GM12801 (cell line): ENCODE data around the gene CLDN20.

Source experiments
- TF ChIP-seq, protein P1 (sequence below): IDR thresholded peaks from one replicate; pipeline ENCODE4 v1.5.1; 2011; ENCODE audit warnings: control low read depth; ENCODE audit not compliant: insufficient read length; ENCODE audit errors: extremely low read depth

Gene CLDN20

GRCh38 chr6:155315516-155315871 lies 51.7 kb downstream of the CLDN20 start:
- TF ChIP-seq, protein P1, sequence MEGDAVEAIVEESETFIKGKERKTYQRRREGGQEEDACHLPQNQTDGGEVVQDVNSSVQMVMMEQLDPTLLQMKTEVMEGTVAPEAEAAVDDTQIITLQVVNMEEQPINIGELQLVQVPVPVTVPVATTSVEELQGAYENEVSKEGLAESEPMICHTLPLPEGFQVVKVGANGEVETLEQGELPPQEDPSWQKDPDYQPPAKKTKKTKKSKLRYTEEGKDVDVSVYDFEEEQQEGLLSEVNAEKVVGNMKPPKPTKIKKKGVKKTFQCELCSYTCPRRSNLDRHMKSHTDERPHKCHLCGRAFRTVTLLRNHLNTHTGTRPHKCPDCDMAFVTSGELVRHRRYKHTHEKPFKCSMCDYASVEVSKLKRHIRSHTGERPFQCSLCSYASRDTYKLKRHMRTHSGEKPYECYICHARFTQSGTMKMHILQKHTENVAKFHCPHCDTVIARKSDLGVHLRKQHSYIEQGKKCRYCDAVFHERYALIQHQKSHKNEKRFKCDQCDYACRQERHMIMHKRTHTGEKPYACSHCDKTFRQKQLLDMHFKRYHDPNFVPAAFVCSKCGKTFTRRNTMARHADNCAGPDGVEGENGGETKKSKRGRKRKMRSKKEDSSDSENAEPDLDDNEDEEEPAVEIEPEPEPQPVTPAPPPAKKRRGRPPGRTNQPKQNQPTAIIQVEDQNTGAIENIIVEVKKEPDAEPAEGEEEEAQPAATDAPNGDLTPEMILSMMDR, result no peak

DNA sequence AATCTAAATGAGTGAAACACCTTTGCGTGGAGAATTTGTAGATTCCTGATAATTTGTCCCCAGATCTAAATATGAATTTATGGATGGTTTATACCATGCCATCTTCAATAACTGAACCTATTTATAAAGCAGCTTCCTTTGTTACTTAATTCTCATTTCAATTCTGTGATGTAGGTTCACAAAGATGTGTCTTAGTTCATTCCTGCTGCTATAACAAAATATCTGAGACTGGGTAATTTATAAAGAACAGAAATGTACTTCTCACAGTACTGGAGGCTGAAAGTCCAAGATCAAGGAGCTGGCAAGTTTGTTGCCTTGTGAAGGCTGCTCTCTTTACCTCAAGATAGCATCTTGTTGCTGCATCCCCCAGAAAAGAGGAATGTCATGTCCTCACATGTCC lies 52.6 kb downstream of the CLDN20 start:
- TF ChIP-seq, protein P1, result no peak

DNA sequence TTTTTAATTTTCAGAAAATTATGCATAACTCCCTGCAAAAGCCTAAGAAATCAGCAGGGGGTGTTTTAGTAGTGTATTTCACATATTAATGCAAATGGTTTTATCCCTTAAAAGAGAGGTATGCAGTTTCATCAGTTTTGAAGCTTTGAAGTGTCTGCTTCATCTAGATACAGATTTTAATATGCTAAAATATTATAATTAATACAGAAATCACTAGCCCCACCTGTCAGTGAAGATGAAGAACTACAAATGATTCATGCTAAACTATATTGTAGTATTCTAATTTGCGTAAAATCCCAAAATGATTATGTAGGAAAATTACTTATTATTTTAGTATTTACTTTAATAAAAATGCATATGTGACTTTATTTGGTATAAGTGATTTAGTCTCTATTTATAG lies 53.4 kb downstream of the CLDN20 start:
- TF ChIP-seq, protein P1, result no peak

GRCh38 chr6:155319902-155320301 lies 56.1 kb downstream of the CLDN20 start:
- TF ChIP-seq, protein P1, result no peak

- TF ChIP-seq, protein P1, result no peak
Observed at GRCh38 chr6:155324172-155324571, 60.4 kb downstream of the CLDN20 start.

GRCh38 chr6:155324993-155325392 lies 61.2 kb downstream of the CLDN20 start:
- TF ChIP-seq, protein P1, result no peak

GRCh38 chr6:155325700-155326516 lies 62.1 kb downstream of the CLDN20 start:
- TF ChIP-seq, protein P1, result no peak
